ENCODE measurements around the gene ACLY.

ACLY gene

GRCh38 chr17:41918314-41919164, at the start of gene ACLY:
Gene ACLY, minus strand, starts transcription at chr17:41918951. Its CDS starts 5,078 bp downstream, at chr17:41913873.
- DNase-seq = peak; percentile 94

DNA sequence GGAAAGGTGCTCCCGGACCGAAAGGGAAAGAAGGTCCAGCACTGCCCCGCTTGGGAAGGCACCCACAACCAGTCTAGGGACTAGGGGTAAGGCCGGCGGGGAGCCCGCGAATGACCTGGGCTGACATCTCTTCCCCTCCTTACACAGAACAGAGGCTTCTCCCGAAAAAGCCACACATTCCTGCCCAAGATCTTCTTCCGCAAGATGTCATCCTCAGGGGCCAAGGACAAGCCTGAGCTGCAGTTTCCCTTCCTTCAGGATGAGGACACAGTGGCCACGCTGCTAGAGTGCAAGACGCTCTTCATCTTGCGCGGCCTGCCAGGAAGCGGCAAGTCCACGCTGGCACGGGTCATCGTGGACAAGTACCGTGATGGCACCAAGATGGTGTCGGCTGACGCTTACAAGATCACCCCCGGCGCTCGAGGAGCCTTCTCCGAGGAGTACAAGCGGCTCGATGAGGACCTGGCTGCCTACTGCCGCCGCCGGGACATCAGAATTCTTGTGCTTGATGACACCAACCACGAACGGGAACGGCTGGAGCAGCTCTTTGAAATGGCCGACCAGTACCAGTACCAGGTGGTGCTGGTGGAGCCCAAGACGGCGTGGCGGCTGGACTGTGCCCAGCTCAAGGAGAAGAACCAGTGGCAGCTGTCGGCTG, 49.3 kb upstream of the ACLY start:
- no peak for DNase-seq

- no peak for DNase-seq
Measured at GRCh38 chr17:41967141-41967920, 48.6 kb upstream of the ACLY start.

GRCh38 chr17:41966463-41967140, 47.9 kb upstream of the ACLY start, which contains the start of gene CNP:
Gene CNP, plus strand, starts transcription at chr17:41966795. Its CDS starts 90 bp downstream, at chr17:41966885.
- peak; percentile 82 for DNase-seq

GRCh38 chr17:41965694-41966462, 47.1 kb upstream of the ACLY start:
- DNase-seq = peak; percentile 69

DNA sequence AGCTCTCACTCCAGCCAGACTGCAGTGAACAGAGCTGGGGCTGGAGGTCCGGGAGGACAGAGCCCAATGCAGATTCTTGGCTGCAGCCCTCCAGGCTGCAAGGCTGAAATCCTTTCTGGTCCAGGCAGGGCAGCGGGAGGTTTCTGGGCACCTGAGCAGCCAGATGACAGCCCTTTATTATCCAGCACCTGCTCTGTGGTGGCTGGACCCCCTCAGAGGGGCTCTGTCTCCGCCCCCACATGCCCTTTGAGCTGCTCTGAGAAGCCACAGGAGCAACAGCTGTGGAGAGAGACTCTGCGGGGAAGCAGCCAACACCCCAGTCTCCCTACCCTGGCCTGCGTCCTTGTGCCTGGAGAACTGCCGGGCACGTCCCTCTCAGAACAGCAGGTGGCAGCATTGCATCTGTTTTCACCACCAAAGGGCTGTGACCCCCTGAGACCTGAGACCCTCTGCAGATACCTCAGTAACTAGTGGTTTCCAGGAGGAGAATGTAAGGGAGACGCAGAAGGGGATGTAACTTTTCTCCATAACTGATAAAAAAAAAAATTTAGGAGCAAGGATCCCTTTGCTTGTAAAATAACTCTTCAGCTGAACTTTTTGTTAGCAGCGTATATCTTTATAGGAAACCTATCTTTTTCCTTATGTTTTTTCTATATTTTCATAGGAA, 44.1 kb upstream of the ACLY start:
- peak; percentile 48 for DNase-seq

DNA sequence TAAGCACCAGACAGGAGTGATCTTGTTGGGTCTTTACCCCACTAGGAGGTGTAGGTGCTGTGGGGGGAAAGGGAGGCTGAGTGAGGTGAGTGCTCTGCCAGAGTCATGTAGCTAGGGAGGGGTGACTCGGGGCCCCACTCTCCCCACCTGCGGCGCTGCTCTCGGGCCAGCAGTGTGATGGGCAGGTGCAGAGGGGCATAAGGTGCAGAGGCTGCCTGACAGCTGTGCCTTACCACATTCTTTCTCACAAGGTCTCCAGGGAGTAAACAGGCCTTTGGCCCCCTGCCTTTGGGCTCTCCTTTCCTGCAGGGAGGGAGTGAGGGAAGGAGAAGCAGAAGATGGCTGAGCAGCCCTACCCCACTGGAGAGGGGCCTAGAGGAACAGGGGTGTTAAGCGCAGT, 43.4 kb upstream of the ACLY start:
- DNase-seq = no peak

DNA sequence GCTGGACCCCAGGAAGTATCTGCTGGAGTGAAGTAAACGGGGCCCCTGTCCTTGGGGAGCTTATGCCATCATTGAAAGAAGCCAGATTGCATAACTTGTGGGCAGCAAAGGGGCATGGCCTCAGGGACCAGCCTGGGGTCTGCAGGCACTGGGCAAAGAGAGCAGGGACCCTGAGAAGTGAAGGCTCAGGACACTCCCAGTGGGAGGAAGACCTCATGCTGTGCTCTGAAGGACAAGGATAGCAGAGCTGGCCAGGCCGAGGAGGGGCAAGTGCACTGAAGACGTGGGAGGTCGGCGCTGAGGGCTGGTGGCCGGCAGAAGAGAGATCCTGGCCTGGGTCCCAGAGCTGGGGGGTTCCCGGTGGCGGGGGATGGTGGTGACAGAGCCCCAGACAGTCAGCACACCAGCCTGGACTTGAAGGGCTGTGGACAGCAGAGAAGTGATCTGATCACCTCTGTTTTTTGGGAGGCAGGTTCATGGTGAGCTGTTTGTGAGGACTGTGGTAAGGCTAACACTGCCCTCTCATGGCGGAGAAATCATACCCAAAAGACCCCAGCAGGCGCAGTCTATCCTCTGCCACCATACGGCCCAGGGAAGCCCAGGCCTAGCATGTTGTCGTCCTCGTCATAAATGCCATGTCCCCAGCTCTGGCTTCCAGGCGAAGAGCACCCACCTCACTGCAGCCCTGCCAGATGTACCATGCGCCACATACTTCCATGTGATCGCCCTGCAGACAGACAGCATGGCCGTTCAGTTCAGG, 40.8 kb upstream of the ACLY start:
- peak; percentile 22 for DNase-seq

GRCh38 chr17:41959030-41959335, 40.2 kb upstream of the ACLY start:
- DNase-seq = no peak

GRCh38 chr17:41957869-41958439, 39.2 kb upstream of the ACLY start:
- no peak for DNase-seq

DNA sequence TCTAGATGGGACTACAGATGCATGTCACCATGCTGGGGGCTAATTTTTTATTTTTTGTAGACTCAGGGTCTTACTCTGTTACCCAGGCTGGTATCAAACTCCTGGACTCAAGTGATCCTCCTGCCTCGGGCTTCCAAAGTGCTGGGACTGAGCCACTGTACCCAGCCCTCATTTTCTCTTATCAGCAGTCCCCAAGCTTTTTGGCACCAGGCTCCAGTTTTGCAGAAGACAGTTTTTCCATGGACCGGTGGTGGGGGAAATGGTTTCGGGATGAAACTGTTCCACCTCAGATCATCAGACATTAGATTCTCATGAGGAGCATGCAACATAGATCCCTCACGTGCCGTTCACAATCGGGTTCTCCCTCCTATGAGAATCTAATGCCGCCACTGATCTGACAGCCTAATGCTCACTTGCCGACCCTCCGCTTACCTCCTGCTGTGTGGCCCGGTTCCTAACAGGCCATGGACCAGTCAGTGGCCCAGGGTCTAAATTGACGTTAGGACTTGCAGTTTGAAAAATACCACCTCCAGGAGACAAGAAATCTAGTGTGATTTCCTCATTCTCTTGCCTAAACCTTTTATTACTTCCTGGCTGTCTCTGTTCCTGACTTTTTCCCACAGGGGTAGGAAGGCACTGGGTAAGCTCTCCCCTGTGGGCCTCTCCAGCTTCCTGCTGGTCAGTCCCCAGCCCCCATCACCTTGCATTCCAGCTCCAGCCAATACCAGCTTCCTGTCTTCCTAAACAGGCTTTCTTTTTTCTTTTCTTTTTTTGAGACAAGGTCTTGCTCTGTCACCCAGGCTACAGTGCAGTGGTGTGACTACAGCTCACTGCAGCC, 38.5 kb upstream of the ACLY start:
- no peak for DNase-seq

DNA sequence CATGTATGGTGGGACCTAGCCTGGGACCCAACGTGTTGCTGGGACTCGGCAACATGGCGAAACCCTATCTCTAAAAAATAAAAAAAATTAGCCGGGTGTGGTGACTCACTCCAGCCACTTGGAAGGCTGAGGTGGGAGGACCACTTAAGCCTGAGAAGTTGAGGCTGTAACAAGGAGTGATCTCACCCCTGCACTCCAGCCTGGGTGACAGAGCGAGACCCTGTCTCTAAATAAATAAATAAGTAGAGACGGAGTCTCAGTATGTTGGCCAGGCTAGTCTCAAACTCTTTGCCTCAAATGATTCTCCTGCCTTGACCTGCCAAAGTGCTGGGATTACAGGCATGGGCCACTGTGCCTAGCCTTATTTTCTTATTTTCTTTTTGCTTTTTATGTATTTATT, 37.8 kb upstream of the ACLY start:
- DNase-seq = no peak

- no peak for DNase-seq
Measured at GRCh38 chr17:41948762-41949460, 30.2 kb upstream of the ACLY start.

GRCh38 chr17:41944943-41945342, 26.2 kb upstream of the ACLY start:
- no peak for DNase-seq

DNA sequence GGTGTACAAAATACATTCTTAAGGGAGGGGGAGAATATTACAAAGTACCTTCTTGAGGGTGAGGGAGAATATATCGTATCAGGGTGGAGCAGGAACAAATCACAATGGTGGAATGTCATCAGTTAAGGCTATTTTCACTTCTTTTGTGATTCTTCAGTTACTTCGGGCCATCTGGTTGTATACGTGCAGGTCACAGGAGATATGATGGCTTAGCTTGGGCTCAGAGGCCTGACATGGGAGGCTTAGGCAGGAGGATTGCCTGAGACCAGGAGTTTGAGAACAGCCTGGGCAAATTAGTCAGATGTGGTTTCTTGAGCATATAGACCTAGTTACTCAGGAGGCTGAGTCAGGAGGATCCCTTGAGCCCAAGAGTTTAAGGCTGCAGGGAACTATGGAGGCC, 24.7 kb upstream of the ACLY start:
- no peak for DNase-seq

DNA sequence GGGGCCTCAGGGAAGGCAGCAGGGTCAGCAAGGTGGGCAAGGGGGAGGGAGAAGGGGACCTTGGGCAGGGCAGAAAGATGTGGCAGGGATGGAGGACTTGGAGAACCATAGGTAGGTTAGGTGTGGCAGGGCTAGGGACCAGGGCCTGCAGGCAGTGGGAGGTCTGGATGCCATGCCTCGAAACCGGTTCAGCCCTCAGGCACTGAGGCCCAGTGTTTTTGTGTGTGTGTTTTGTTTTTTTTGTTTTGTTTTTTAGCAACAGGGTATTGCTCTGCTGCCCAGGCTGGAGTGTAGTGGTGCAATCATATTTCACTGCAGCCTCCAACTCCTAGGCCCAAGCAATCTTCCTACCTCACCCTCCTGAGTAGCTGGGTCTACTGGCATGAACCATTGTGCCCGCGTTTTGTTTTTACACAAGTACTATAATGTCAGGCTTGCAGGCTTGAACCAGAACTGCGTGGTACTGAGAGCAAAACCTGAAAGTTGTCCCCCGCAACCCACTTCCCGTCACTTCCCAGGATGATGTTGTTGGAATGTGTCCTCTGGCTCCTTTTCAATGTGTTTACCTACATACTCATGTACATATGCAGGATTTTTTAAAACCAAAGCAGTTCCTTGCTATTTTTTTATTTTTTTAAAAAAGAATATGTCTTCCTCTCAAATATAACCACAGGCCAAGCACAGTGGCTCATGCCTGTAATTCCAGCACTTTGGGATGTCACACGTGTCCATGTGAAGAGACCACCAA, 24.0 kb upstream of the ACLY start:
- no peak for DNase-seq

DNA sequence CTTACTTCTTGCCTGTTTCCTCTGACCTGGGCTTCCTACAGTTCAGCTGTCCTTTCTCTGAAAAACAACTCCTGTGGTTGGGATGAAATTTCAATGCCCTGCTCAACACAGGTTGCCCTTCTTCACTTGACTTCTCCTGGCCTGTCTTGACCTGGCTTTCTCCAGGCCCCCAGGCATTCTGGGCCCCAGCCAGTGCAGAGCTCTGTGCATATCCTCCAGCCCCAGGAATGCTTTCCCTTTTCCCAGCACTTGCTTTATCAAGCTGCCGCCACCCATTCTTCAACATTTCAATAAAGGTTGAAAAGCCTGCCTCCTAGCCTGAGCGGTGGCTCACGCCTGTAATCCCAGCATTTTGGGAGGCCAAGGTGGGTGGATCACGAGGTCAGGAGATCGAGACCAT, 22.4 kb upstream of the ACLY start:
- no peak for DNase-seq

DNA sequence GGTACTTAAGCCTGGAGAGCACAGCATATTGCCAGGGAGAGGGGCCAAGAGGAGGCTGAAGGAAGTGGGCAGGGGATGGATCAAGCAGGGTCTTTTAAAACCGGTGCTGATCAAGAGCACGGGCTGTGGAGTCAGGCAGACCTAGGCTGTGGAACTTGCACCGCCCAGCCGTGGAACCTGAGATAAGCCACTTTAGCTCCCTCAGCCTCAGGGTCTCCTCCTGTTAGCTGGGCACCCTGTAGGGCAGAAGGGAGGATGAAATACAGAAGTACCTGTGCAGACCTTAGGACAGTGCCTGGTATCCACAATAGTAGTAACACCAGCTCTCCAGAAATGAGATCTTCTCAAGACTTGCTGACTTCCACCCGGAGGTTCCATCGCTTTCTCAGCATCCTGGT, 20.9 kb upstream of the ACLY start:
- no peak for DNase-seq
